DMS 273 treated with DMSO at 0.1 percent for 48 hours (cell line): Measurements from ENCODE around the gene VTI1B.
"Not testable (repeated sequence)": the region's sequence is repeated elsewhere in the genome, so short reads cannot be mapped to it uniquely, and the experiment has no call there.

ENCODE experiments used
- DNase-seq: peaks from one replicate; lab custom pipeline; 2025; lab: John Stamatoyannopoulos, UW

Gene VTI1B, protein sequence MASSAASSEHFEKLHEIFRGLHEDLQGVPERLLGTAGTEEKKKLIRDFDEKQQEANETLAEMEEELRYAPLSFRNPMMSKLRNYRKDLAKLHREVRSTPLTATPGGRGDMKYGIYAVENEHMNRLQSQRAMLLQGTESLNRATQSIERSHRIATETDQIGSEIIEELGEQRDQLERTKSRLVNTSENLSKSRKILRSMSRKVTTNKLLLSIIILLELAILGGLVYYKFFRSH

GRCh38 chr14:67674480-67675218 lies at the start of gene VTI1B:
Gene VTI1B, minus strand, starts transcription at chr14:67674632. Its CDS starts 143 bp downstream, at chr14:67674489.
- peak; percentile 32 for DNase-seq

DNA sequence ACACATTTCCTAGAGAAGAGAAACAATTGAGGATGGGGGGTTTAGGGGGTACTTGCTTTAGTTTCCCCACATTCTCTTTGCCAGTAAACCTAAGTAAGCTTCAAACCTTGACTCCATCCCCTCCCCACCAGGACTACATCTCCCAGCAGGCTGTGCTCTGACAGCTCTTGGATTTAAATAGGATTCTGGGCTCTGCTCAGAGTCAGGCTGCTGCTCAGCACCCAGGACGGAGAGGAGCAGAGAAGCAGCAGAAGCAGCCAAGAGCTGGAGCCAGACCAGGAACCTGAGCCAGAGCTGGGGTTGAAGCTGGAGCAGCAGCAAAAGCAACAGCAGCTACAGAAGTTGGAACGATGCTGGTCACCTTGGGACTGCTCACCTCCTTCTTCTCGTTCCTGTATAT lies 47.9 kb upstream of the VTI1B start:
- DNase-seq, result no peak

- no peak for DNase-seq
Measured at GRCh38 chr14:67721875-67722274, 47.4 kb upstream of the VTI1B start.

- DNase-seq, result no peak
Measured at GRCh38 chr14:67719866-67720265, 45.4 kb upstream of the VTI1B start.

GRCh38 chr14:67719385-67719784 lies 45.0 kb upstream of the VTI1B start:
- DNase-seq, result not testable (repeated sequence)

DNA sequence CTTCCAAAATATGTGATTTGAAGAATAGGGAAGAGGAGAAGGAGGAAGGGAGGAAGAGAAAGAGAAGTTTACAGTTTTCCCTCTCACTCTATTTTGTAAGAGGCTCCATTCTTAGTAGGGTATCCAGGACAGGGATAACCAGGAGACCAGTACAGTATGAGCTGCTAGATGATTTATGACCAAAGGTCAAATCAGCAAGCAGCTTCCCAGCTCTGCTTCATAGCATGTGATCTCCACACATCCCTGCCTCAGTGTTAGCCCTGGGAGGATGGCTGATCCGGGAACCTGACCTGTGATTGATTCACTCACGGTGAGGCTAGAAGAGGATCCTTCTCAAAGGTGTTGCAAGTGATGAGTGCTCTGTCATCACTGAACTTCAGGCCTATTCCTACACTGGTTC lies 43.8 kb upstream of the VTI1B start:
- no peak for DNase-seq

GRCh38 chr14:67717048-67717447 lies 42.6 kb upstream of the VTI1B start:
- no peak for DNase-seq

- no peak for DNase-seq
Measured at GRCh38 chr14:67710209-67710608, 35.8 kb upstream of the VTI1B start.

DNA sequence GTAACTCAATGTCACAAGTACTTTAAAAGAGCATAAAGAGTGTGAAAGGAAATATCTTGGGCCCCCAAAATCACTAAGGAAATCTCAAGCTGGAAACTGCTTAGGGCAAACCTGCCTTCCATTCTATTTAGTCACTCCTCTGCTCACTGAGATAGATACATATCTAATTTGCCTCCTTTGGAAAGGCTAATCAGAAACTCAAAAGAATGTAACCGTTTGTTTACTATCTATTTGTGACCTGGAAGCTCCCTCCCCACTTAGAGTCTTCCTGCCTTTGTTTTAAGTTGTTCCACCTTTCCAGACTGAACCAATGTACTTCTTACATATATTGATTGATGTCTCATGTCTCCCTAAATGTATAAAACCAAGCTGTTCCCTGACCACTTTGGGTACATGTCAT lies 35.4 kb upstream of the VTI1B start:
- not testable (repeated sequence) for DNase-seq

GRCh38 chr14:67709346-67709745 lies 34.9 kb upstream of the VTI1B start:
- DNase-seq, result not testable (repeated sequence)

DNA sequence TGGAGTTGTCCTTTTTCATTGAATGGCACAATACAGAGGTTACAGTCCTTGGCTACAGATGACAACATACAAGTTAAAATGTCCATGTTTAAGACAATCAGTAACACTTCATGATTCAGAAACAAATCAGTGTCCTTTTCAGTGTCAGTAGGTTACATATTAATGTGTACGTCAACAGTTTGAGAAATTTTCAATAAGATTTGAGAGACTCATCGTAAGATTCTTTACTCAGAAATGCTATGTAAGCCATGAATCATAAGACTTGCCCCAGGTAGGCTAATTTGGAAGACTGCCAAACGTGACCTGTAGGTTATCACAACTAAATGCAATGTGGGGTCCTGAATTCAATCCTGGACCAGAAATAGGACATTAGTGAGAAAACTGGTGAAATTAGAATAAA lies 30.8 kb upstream of the VTI1B start:
- no peak for DNase-seq

DNA sequence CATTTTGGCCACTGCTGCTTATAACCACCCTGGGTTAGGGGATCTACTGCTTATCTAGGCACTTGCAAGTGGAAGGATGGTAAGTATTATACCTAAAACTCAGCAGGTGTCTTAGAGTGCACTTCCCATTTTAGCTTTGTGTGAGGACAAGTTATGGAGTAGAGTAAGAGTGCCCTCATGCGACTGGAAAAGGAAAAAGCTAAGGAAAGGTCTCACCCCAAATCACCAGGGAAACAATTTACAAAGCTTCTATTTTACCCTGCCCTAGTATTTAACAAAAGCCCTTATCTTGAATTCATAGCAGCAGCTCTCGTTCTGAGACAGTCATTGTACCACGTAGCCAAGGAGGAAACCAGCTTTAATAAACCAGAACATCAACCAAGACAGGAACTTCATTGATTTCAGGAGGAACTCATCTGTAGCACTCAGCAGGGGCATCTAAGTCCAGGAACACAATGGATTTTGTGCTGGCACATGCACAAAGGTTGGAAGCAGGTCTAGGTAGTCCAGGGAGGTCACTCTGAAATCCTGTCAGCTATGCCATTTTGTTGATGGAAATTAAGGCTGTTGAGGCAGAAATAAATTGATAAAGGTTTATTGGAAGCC lies 30.2 kb upstream of the VTI1B start:
- DNase-seq, result peak; percentile 44

GRCh38 chr14:67703997-67704396 lies 29.6 kb upstream of the VTI1B start:
- DNase-seq, result no peak

- DNase-seq, result not testable (repeated sequence)
Measured at GRCh38 chr14:67701492-67701891, 27.1 kb upstream of the VTI1B start, which contains the start of gene RDH12. Gene RDH12, plus strand, starts transcription at chr14:67701886. Its CDS starts 20,757 bp downstream, at chr14:67722643.

GRCh38 chr14:67698179-67698578 lies 23.7 kb upstream of the VTI1B start:
- no peak for DNase-seq

DNA sequence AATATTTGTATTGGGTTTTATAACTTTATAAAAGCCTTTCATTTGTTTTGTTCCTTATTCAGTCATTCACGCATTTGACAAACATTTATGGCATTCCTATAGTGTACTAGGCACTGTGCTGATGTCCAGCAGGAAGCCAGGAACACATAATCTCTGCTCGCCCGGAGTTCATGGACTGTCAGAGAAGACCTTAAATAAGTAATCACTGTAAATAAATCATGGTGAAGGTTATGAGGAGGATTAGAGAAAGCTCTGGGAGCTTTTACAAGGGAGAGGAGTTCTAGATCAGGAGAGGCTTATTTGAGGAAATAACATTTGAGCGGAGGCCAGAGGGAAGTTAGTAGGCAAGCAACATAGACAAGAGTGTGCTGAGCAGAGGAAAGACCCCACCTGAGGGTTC lies 22.6 kb upstream of the VTI1B start:
- no peak for DNase-seq

- DNase-seq, result peak; percentile 91
Measured at GRCh38 chr14:67695394-67695949, 21.0 kb upstream of the VTI1B start, which contains the start of gene RDH11. Gene RDH11, minus strand, starts transcription at chr14:67695764. Its CDS starts 61 bp downstream, at chr14:67695703.

DNA sequence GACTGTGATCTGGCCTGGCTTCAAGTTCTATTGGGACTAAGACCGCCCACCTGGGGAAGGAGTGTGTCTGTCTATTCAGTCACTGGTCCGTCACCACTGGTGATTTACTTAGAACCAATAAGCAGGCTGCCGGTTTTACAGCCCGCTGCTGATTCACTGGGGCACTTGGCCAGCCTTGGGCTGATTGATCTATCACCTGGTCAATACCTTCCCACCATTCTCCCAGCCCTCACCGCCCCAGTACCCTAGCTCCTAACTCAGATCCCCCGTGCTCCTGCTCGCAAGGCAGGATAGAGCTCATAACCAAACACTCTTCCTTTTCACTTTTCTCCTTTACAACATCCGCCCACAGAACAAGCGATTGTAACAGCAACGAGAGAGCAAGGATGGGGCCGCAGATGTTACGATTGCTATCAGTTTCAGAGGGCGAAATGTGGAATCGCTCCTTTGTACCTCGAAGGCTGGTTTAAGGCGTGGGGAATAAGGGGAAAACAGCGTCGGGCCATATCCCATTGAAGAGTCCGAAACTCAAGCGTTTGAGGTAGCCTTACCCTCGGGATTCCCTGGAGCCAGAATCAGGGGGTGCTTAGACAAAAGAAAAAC lies 20.5 kb upstream of the VTI1B start:
- DNase-seq, result peak; percentile 70

DNA sequence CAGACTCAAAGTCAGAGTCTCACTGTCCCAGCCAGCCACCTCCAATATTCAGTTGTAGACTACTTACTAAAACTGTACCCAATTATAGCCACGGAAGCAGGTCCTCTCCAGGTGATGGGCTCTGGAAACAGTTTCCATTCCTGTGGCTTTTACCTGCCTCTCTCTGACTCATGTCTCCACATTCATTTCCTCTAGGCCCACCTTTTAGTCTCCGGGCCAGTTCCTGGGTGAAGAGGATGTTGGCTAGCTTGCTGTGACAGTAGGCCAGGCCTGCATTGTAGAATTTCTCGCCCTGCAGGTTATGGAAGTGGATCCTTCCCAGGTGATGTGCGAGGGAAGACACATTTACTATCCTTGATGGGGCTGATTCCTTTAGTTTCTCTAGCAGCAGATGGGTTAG lies 15.6 kb upstream of the VTI1B start:
- DNase-seq, result no peak

DNA sequence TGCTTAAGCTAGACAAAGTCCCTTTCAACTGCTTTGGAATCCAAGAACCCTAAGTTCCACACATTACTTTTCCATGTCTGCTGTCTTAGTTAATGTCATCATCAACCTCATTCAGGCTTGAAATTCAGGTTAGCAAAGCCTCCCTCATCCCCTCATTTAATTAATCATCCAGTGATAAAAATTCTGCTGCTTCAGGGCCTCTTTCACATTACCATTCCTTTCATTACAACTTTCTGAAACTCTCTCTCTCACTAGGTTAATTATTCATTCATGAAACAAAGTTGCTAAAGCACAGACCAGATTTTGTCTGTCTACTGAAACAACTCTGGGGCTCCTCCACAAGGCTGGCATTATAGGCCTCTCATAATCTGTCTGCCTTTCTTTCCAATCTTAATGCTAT lies 9.4 kb upstream of the VTI1B start:
- no peak for DNase-seq

DNA sequence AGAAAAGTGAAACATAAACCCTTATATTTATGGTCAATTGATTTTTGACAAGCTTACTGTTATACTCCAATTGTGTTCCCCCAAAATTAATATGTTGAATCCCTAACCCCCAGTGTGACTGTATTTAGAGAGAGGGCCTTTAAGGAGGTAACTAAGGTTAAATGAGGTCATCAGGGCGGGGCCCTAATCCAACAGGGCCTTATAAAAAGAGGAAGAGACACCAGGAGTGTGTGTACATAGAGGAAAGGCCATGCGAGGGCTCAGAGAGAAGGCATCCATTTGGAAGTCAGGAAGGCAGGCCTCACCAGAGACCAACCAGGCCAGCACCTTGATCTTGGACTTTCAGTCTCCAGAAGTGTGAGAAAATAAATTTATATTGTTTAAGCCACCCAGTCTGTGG lies 6.5 kb upstream of the VTI1B start:
- DNase-seq, result no peak

GRCh38 chr14:67680121-67680602 lies 5.7 kb upstream of the VTI1B start:
- DNase-seq, result no peak
